CD8-positive, alpha-beta memory T cell (primary cell): ENCODE measurements around the gene FHAD1. TPM values are rescaled to one million over a fixed set of nuclear protein-coding genes. Genes with fewer than 3 reads are reported as not detected.
"Not testable (repeated sequence)": the region's sequence is repeated elsewhere in the genome, so short reads cannot be mapped to it uniquely, and the experiment has no call there.

Source experiments
- CTCF ChIA-PET: fragments of 350-600 bp; sonication (Branson Sonifier 250); formaldehyde crosslinking; loops from one replicate; lab custom pipeline; 2021; ENCODE audit warnings: antibody characterized with exemption; lab: Charles Lee
- POLR2A ChIA-PET: fragments of 350-600 bp; sonication (Branson Sonifier 250); formaldehyde crosslinking; loops from one replicate; lab custom pipeline; 2021; ENCODE audit warnings: antibody characterized with exemption; lab: Charles Lee
- DNase-seq, 5 donors: peaks; one replicate each; pipeline versions ENCODE4 v3.0.0 to v3.0.0-alpha.2; 2020 to 2022; ENCODE audit warnings: mixed read lengths in 1 of 5
- H3K27ac ChIP-seq: one replicate; pipeline ENCODE4 v1.7.0; 2013; ENCODE audit warnings: low read depth, mild to moderate bottlenecking, low read length, moderate library complexity
- H3K27me3 ChIP-seq: 2 replicates; pipeline ENCODE4 v1.7.0; 2013; ENCODE audit warnings: low read length, mild to moderate bottlenecking; ENCODE audit not compliant: insufficient read depth, poor library complexity, severe bottlenecking
- H3K36me3 ChIP-seq: 2 replicates; pipeline ENCODE4 v1.7.0; 2013; ENCODE audit warnings: mild to moderate bottlenecking, low read length, moderate library complexity; ENCODE audit not compliant: insufficient read depth
- H3K4me1 ChIP-seq: 2 replicates; pipeline ENCODE4 v1.7.0; 2013; ENCODE audit warnings: mild to moderate bottlenecking, low read length, moderate library complexity; ENCODE audit not compliant: insufficient read depth
- H3K4me3 ChIP-seq: 2 replicates; pipeline ENCODE4 v1.7.0; 2013; ENCODE audit warnings: mild to moderate bottlenecking, low read length
- H3K9me3 ChIP-seq: 2 replicates; pipeline ENCODE4 v1.7.0; 2013; ENCODE audit warnings: mild to moderate bottlenecking, low read length
- H3K27ac Mint-ChIP-seq, 8 donors: one replicate each; pipeline ENCODE4 v1.8.0; 2020 to 2021; ENCODE audit warnings: mixed read lengths in 8 of 8, mild to moderate bottlenecking in 6 of 8, inconsistent platforms in 3 of 8, moderate library complexity in 3 of 8
- H3K27me3 Mint-ChIP-seq, 2 donors: one replicate each; pipeline ENCODE4 v1.8.0; 2020 to 2021; ENCODE audit warnings: mixed read lengths in 2 of 2, mild to moderate bottlenecking in 1 of 2, moderate library complexity in 1 of 2
- H3K36me3 Mint-ChIP-seq, 3 donors: one replicate each; pipeline ENCODE4 v1.8.0; 2020 to 2021; ENCODE audit warnings: mixed read lengths in 3 of 3, inconsistent platforms in 1 of 3, mild to moderate bottlenecking in 1 of 3
- H3K4me1 Mint-ChIP-seq, 3 donors: one replicate each; pipeline ENCODE4 v1.8.0; 2020 to 2021; ENCODE audit warnings: mixed read lengths in 3 of 3, inconsistent platforms in 1 of 3, mild to moderate bottlenecking in 1 of 3
- H3K4me3 Mint-ChIP-seq, 7 donors: one replicate each; pipeline ENCODE4 v1.8.0; 2020 to 2021; ENCODE audit warnings: mixed read lengths in 7 of 7, mild to moderate bottlenecking in 6 of 7, moderate library complexity in 4 of 7, inconsistent platforms in 2 of 7
- H3K9me3 Mint-ChIP-seq, 5 donors: one replicate each; pipeline ENCODE4 v1.8.0; 2020 to 2022; ENCODE audit warnings: mixed read lengths in 5 of 5, mild to moderate bottlenecking in 3 of 5, moderate library complexity in 2 of 5, inconsistent platforms in 1 of 5
- polyA plus RNA-seq: library from polyadenylated mRNA; unstranded; fragments of 300-500 nt; fragmentation: Illumina TruSeq; gene quantifications from one replicate; pipeline ENCODE4 v1.2.3, GENCODE V29; 2021
- total RNA-seq, 2 experiments: library from RNA; stranded (reverse); gene quantifications; one replicate each; pipeline ENCODE4 v1.2.3, GENCODE V29; 2021

The FHAD1 gene
- total and polyA plus RNA-seq, 3 experiments from 2014 or later = not detected

DNA sequence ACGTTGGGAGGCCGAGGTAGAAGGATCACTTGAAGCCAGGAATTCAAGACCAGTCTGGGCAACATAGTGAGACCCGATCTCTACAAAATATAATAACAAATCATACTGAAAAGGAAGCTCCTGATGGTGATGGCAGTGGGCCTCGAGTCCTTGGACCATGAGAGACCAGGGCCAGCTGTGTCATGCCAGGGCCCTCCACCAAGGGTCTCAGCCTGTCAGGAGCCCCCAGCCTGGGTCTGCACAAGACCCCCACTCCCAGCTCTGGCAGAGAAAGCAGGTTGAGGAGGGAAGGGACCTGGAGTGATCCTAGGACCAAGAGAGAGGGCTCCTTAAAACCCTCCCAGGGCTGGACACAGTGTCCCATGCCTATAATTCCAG, 184.5 kb downstream of the FHAD1 start:
- DNase-seq = no peak
- no peak overlapping the region for H3K27ac ChIP-seq
- Mint-ChIP-seq H3K36me3 (peaks cover 0 to 34% (median 2%) of the 10 kb centered on the region in 3 donors), H3K4me1 (peaks cover 0 to 10% (median 5%) of the 10 kb centered on the region in 3 donors), H3K4me3 (no peak overlapping the region), H3K9me3 (no peaks in the 10 kb centered on the region), H3K27ac (peak overlapping the region in 4 of 8 donors; percentile 15 to 84 (median 54)), H3K27me3 (peaks cover 0 to 1% of the 10 kb centered on the region in 2 donors)
- no peaks in the 10 kb centered on the region for H3K4me1 ChIP-seq
- ChIA-PET CTCF (interaction anchor here (0.8 to 9.6 kb wide), 16 partner anchors 10 to 303 kb away, joined by 3 to 98 read pairs (median 4); partner anchors contain the start of gene EFHD2), POLR2A (no interaction called here)
- H3K4me3 ChIP-seq = no peak overlapping the region
- no peaks in the 10 kb centered on the region for H3K27me3 ChIP-seq
- peaks cover under 1% of the 10 kb centered on the region for H3K36me3 ChIP-seq
- H3K9me3 ChIP-seq = no peaks in the 10 kb centered on the region

- peaks cover 0 to 9% (median 5%) of the 10 kb centered on the region in 3 donors for H3K4me1 Mint-ChIP-seq
- H3K27me3 Mint-ChIP-seq = peaks cover 0 to 1% of the 10 kb centered on the region in 2 donors
- Histone ChIP-seq H3K36me3 (no peaks in the 10 kb centered on the region), H3K4me1 (no peaks in the 10 kb centered on the region), H3K4me3 (no peak overlapping the region), H3K27me3 (no peaks in the 10 kb centered on the region), H3K27ac (no peak overlapping the region), H3K9me3 (no peaks in the 10 kb centered on the region)
- peak overlapping the region in 1 of 7 donors; percentile 54 for H3K4me3 Mint-ChIP-seq
- no peaks in the 10 kb centered on the region for H3K9me3 Mint-ChIP-seq
- peaks cover 0 to 28% (median 0%) of the 10 kb centered on the region in 3 donors for H3K36me3 Mint-ChIP-seq
- H3K27ac Mint-ChIP-seq = peak overlapping the region in 4 of 8 donors; percentile 64 to 86 (median 75)
- DNase-seq = no peak
- POLR2A ChIA-PET = interaction anchor here (0.8 kb wide), 1 partner anchor 11 kb away, joined by 4 read pairs; no protein-coding TSS in a partner anchor
- CTCF ChIA-PET = interaction anchor here (0.8 to 9.6 kb wide), 9 partner anchors 15 to 304 kb away, joined by 3 to 98 read pairs (median 7); partner anchors contain the start of gene EFHD2
These were observed 185.3 kb downstream of the FHAD1 start for GRCh38 chr1:15432324-15432723.

GRCh38 chr1:15433471-15433870, 186.4 kb downstream of the FHAD1 start:
- no peak overlapping the region for H3K4me3 Mint-ChIP-seq
- Histone ChIP-seq H3K36me3 (no peaks in the 10 kb centered on the region), H3K4me3 (no peak overlapping the region), H3K9me3 (no peaks in the 10 kb centered on the region), H3K27ac (no peak overlapping the region), H3K4me1 (no peaks in the 10 kb centered on the region), H3K27me3 (no peaks in the 10 kb centered on the region)
- DNase-seq = no peak
- peaks cover 0 to 7% (median 5%) of the 10 kb centered on the region in 3 donors for H3K4me1 Mint-ChIP-seq
- peak overlapping the region in 2 of 8 donors; percentile 22 to 69 for H3K27ac Mint-ChIP-seq
- peaks cover 0 to 1% of the 10 kb centered on the region in 2 donors for H3K27me3 Mint-ChIP-seq
- ChIA-PET CTCF (interaction anchor here (3.6 to 9.6 kb wide), 2 partner anchors 22 to 110 kb away, joined by 18 to 98 read pairs; partner anchors contain the start of gene EFHD2), POLR2A (no interaction called here)
- H3K36me3 Mint-ChIP-seq = peaks cover 0 to 16% (median 0%) of the 10 kb centered on the region in 3 donors
- no peaks in the 10 kb centered on the region for H3K9me3 Mint-ChIP-seq

DNA sequence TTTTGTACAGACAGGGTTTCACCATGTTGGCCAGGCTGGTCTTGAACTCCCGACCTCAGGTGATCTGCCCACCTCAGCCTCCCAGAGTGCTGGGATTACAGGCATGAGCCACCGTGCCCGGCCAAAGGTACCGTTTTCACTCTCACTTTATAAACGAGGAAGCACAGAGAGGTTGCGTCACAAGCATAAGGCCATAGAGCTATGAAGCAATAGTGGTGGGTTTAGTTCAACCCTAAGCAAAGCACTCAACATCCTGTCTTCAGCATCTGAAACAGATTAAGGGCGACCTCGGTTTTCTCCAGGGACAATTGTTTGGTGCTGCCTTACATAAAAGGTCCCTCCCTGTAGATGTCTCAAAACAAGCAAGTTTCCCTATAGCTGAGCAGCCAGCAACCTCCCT, 187.7 kb downstream of the FHAD1 start:
- H3K36me3 ChIP-seq, H3K9me3 ChIP-seq, H3K27me3 ChIP-seq, H3K4me3 Mint-ChIP-seq, H3K27ac ChIP-seq, DNase-seq, H3K4me3 ChIP-seq, H3K4me1 ChIP-seq, H3K9me3 Mint-ChIP-seq, POLR2A ChIA-PET, H3K4me1 Mint-ChIP-seq, H3K27me3 Mint-ChIP-seq: not testable (repeated sequence)
- Mint-ChIP-seq H3K27ac (peak overlapping the region in 2 of 8 donors; percentile 35 to 54), H3K36me3 (peaks cover 0 to 12% (median 0%) of the 10 kb centered on the region in 3 donors)
- CTCF ChIA-PET = interaction anchor here (9.6 kb wide), 1 partner anchor 111 kb away, joined by 98 read pairs; no protein-coding TSS in a partner anchor

DNA sequence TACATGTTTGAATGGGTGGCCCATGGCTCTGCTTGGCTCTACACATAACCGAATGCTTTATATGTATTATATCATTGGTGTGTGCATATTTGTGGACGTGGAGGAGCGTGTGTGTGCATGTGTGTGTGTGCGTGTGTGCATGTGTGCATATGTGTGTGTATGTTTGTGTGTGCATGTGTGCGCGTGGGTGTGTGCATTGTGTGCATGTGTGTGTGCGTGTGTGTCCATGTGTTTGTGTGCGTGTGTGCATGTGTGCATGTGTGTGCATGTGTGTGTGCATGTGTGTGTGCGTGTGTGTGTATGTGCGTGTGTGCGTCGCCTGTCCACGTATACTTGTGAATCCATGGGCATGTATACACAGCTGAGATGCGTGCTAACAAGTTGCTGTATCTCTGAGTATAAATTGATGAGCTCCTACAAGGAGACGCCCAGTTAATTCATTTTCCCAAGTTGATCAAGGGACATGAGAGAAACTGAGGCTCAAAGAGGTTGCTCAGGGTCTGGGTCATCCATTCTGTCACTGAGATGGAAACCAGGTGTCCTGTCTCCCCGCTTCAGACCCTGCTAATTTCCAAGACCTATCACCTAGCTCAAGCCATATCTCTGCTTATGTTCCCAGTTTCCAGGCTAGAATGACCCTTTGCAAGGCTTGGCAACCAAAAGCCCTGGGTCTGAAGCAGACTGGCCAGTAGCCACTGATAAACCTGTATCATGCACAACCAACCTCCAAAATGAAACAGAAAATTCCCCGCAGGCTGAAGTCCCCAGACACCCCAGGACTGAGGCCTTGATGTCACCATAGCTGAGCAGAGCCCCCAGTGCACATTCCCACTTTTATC, 188.4 kb downstream of the FHAD1 start:
- H3K27me3 ChIP-seq = no peaks in the 10 kb centered on the region
- no peaks in the 10 kb centered on the region for H3K9me3 ChIP-seq
- H3K4me1 ChIP-seq = no peaks in the 10 kb centered on the region
- Mint-ChIP-seq H3K27me3 (peaks cover 0 to 1% of the 10 kb centered on the region in 2 donors), H3K4me1 (peaks cover 0 to 5% (median 5%) of the 10 kb centered on the region in 3 donors), H3K27ac (peak overlapping the region in 2 of 8 donors; percentile 35 to 73), H3K4me3 (no peak overlapping the region), H3K36me3 (peaks cover 0 to 5% (median 0%) of the 10 kb centered on the region in 3 donors), H3K9me3 (no peaks in the 10 kb centered on the region)
- POLR2A ChIA-PET = no interaction called here
- no peak for DNase-seq
- H3K4me3 ChIP-seq = no peak overlapping the region
- CTCF ChIA-PET = interaction anchor here (0.7 kb wide), 1 partner anchor 112 kb away, joined by 3 read pairs; no protein-coding TSS in a partner anchor
- H3K36me3 ChIP-seq = no peaks in the 10 kb centered on the region
- no peak overlapping the region for H3K27ac ChIP-seq

GRCh38 chr1:15436881-15437442, 189.9 kb downstream of the FHAD1 start:
- H3K27ac Mint-ChIP-seq = no peak overlapping the region
- no peaks in the 10 kb centered on the region for H3K36me3 Mint-ChIP-seq
- Histone ChIP-seq H3K4me3 (no peak overlapping the region), H3K9me3 (no peaks in the 10 kb centered on the region), H3K4me1 (no peaks in the 10 kb centered on the region), H3K27ac (no peak overlapping the region), H3K36me3 (no peaks in the 10 kb centered on the region), H3K27me3 (no peaks in the 10 kb centered on the region)
- H3K9me3 Mint-ChIP-seq = no peaks in the 10 kb centered on the region
- DNase-seq = no peak
- ChIA-PET POLR2A (no interaction called here), CTCF (interaction anchor here (1.5 kb wide), 1 partner anchor 114 kb away, joined by 6 read pairs; no protein-coding TSS in a partner anchor)
- H3K4me3 Mint-ChIP-seq = no peak overlapping the region
- H3K27me3 Mint-ChIP-seq = peaks cover 0 to 1% of the 10 kb centered on the region in 2 donors
- H3K4me1 Mint-ChIP-seq = peaks cover 0 to 5% (median 5%) of the 10 kb centered on the region in 3 donors

GRCh38 chr1:15439325-15439724, 192.3 kb downstream of the FHAD1 start:
- H3K36me3 ChIP-seq = no peaks in the 10 kb centered on the region
- POLR2A ChIA-PET = no interaction called here
- no peaks in the 10 kb centered on the region for H3K9me3 Mint-ChIP-seq
- no peak overlapping the region for H3K4me3 ChIP-seq
- no peak for DNase-seq
- H3K36me3 Mint-ChIP-seq = no peaks in the 10 kb centered on the region
- H3K4me3 Mint-ChIP-seq = no peak overlapping the region
- no peaks in the 10 kb centered on the region for H3K27me3 ChIP-seq
- peaks cover 0 to 3% of the 10 kb centered on the region in 2 donors for H3K27me3 Mint-ChIP-seq
- H3K27ac ChIP-seq = no peak overlapping the region
- H3K27ac Mint-ChIP-seq = no peak overlapping the region
- CTCF ChIA-PET = no interaction called here
- peaks cover 0 to 5% (median 5%) of the 10 kb centered on the region in 3 donors for H3K4me1 Mint-ChIP-seq
- H3K4me1 ChIP-seq = no peaks in the 10 kb centered on the region
- no peaks in the 10 kb centered on the region for H3K9me3 ChIP-seq
